PFSK-1 (cell line): ENCODE measurements around the gene MSH6.

Source experiments
- POLR2AphosphoS5 ChIP-seq: IDR thresholded peaks from 2 replicates; pipeline ENCODE4 v1.6.1; 2012; ENCODE audit warnings: low read depth, mild to moderate bottlenecking, control low read depth, low read length, moderate library complexity
- TAF1 ChIP-seq: IDR thresholded peaks from 2 replicates; pipeline ENCODE4 v1.6.1; 2012; ENCODE audit warnings: low read length, control low read depth, borderline replicate concordance; ENCODE audit not compliant: insufficient read depth
- TF ChIP-seq, protein P1 (sequence below), 2 experiments: IDR thresholded peaks; 2 replicates each; pipeline versions ENCODE4 v1.6.1 to v1.8.0; 2011 to 2012; ENCODE audit warnings: low read depth in 2 of 2, low read length in 2 of 2, control low read depth in 1 of 2, inconsistent platforms in 1 of 2, mild to moderate bottlenecking in 1 of 2, moderate library complexity in 1 of 2; ENCODE audit not compliant: insufficient read depth in 1 of 2

DNA sequence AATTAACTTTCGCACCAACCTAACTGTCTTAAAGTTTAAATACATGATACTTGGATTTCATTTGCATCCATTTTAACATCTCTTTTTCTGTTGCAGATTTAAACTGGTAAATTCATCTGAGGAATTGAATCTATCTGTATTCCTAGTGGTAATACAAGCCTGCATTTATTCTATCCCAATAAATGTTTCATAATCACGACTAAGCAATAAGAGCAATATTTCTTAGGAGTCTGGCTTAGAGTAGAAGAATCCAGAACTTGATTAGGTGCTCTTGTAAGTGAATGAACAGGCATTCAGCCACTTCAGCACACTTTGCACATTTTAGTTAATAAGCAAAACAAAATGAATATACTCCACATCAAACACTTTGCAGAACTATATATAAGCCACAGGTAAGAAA lies 27.0 kb downstream of the MSH6 start:
- no peak; the same call in 1 of the 2 replicates for TF ChIP-seq POLR2AphosphoS5
- no peak for TF ChIP-seq TAF1
- TF ChIP-seq, protein P1, sequence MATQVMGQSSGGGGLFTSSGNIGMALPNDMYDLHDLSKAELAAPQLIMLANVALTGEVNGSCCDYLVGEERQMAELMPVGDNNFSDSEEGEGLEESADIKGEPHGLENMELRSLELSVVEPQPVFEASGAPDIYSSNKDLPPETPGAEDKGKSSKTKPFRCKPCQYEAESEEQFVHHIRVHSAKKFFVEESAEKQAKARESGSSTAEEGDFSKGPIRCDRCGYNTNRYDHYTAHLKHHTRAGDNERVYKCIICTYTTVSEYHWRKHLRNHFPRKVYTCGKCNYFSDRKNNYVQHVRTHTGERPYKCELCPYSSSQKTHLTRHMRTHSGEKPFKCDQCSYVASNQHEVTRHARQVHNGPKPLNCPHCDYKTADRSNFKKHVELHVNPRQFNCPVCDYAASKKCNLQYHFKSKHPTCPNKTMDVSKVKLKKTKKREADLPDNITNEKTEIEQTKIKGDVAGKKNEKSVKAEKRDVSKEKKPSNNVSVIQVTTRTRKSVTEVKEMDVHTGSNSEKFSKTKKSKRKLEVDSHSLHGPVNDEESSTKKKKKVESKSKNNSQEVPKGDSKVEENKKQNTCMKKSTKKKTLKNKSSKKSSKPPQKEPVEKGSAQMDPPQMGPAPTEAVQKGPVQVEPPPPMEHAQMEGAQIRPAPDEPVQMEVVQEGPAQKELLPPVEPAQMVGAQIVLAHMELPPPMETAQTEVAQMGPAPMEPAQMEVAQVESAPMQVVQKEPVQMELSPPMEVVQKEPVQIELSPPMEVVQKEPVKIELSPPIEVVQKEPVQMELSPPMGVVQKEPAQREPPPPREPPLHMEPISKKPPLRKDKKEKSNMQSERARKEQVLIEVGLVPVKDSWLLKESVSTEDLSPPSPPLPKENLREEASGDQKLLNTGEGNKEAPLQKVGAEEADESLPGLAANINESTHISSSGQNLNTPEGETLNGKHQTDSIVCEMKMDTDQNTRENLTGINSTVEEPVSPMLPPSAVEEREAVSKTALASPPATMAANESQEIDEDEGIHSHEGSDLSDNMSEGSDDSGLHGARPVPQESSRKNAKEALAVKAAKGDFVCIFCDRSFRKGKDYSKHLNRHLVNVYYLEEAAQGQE (IDR thresholded peaks at IDR 0.05; ENCODE audit: insufficient read depth in 1 of 2, low read depth in 2 of 2, low read length in 2 of 2) = no peak
